KBM-7 (cell line): ENCODE data around the gene IQSEC3.
"Not testable (repeated sequence)": the region's sequence is repeated elsewhere in the genome, so short reads cannot be mapped to it uniquely, and the experiment has no call there.

Source experiments
- DNase-seq: peaks from one replicate; pipeline ENCODE4 v3.0.0-alpha.2; 2015
- in situ Hi-C: fragments of 300-500 bp; cut with MboI; formaldehyde crosslinking; loops from 2 replicates; pipeline ENCODE4 v1.14.3; 2020; ENCODE audit warnings: low sequenced_read_pairs, low pct_unique_long_range_greater_than_20kb, mixed read lengths

Gene IQSEC3

GRCh38 chr12:129001-129400, 62.4 kb downstream of the IQSEC3 start:
- no peak for DNase-seq
- in situ Hi-C loops, result no loop called here

GRCh38 chr12:130519-130918, 64.0 kb downstream of the IQSEC3 start:
- no peak for DNase-seq
- in situ Hi-C loops, result no loop called here

GRCh38 chr12:131008-131407, 64.4 kb downstream of the IQSEC3 start:
- in situ Hi-C loops, result no loop called here

GRCh38 chr12:131732-132495, 65.3 kb downstream of the IQSEC3 start:
- no peak for DNase-seq
- in situ Hi-C loops, result no loop called here

More at GRCh38 chr12:131008-131407, 64.4 kb downstream of the IQSEC3 start:
- no peak for DNase-seq

- not testable (repeated sequence) for DNase-seq
These were observed 67.2 kb downstream of the IQSEC3 start for GRCh38 chr12:133616-134232.

GRCh38 chr12:135138-135537, 68.6 kb downstream of the IQSEC3 start:
- DNase-seq, result no peak
- in situ Hi-C loops, result no loop called here

More at GRCh38 chr12:133616-134232, 67.2 kb downstream of the IQSEC3 start:
- in situ Hi-C loops, result not testable (repeated sequence)

- no peak for DNase-seq
- in situ Hi-C loops, result no loop called here
These were observed 71.8 kb downstream of the IQSEC3 start for GRCh38 chr12:138171-138897.

GRCh38 chr12:138898-139534, 72.4 kb downstream of the IQSEC3 start:
- in situ Hi-C loops, result no loop called here
- no peak for DNase-seq

GRCh38 chr12:139585-139984, 73.0 kb downstream of the IQSEC3 start:
- DNase-seq, result no peak
- in situ Hi-C loops, result no loop called here

GRCh38 chr12:140162-140561, 73.6 kb downstream of the IQSEC3 start:
- in situ Hi-C loops, result no loop called here
- DNase-seq, result no peak

- in situ Hi-C loops, result no loop called here
These were observed 77.5 kb downstream of the IQSEC3 start for GRCh38 chr12:143964-144649.

GRCh38 chr12:144650-145284, 78.2 kb downstream of the IQSEC3 start:
- in situ Hi-C loops, result no loop called here
- no peak for DNase-seq

More at GRCh38 chr12:143964-144649, 77.5 kb downstream of the IQSEC3 start:
- DNase-seq, result no peak

GRCh38 chr12:145369-145960, 78.9 kb downstream of the IQSEC3 start:
- DNase-seq, result no peak
- in situ Hi-C loops, result no loop called here

GRCh38 chr12:147242-147641, 80.7 kb downstream of the IQSEC3 start:
- DNase-seq, result no peak
- in situ Hi-C loops, result no loop called here

GRCh38 chr12:148676-149416, 82.3 kb downstream of the IQSEC3 start:
- in situ Hi-C loops, result no loop called here
- DNase-seq, result no peak

GRCh38 chr12:151579-151978, 85.0 kb downstream of the IQSEC3 start:
- in situ Hi-C loops, result no loop called here
- DNase-seq, result no peak

GRCh38 chr12:152440-152839, 85.9 kb downstream of the IQSEC3 start:
- no peak for DNase-seq

More at GRCh38 chr12:152440-152839, 85.9 kb downstream of the IQSEC3 start:
- in situ Hi-C loops, result no loop called here
